Lung microvascular endothelial cell (primary cell): Measurements from ENCODE around the gene MBD2. TPM values are rescaled to one million over a fixed set of nuclear protein-coding genes. Genes with fewer than 3 reads are reported as not detected.

ENCODE experiments used
- DNase-seq, 2 donors: peaks; one replicate each; pipeline versions ENCODE4 v3.0.0 to v3.0.0-alpha.2; 2010; ENCODE audit warnings: low read depth in 2 of 2
- total RNA-seq: library from RNA; depleted of rRNA; stranded (reverse); fragments of >200 nt; gene quantifications from 2 replicates; pipeline ENCODE4 v1.2.1, GENCODE V29; 2014

The MBD2 gene
- total RNA-seq, 1 donor from 2014 or later, result 45.0 TPM

DNA sequence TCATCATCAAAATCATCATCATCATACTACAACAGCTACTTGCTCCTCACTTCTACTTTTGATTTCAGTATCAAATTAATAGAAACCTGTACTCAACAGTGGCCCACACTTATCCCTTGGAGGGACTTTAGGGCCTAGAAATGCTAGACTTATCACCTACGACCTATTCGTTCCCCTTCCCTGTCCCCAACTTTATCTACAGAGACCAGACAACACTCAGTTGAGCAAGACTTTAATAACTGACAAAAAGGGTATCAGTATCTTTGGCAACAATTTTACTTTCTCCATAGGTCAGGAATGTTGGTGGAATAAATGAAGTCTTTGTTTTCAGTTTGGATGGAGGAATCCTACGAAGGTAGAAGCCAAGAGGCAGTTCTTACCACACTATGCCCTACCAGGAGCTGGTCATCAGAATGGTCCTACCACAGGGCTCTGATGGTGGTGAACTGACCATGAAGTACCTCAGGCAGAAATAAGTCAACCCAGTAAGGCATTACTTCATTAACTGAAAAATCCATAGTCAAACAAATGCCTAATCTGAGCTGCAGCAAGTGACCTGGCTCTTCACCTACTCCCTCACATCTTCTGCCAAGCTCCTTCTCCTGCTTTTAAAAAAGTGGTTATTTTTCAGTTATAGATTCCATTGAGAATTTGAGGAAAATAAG, 26.6 kb downstream of the MBD2 start:
- no peak for DNase-seq

DNA sequence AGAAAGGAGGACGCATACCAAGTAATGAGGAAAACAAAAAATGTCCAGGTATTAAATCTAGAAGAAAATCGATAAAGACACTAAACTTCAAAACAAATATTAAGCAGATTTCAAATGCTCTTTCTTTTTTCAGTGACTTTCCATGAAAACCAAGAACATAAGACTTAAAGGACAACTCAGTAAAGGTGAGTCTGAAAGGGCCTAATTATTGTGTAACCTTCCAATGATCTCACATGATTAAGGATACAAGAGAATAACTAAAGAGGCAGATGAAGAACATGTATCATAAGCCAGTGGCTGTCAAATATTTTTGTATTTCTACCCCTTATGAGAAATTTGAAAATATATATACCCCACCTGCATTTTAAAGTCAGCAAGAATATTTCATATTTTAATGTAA, 30.7 kb downstream of the MBD2 start:
- DNase-seq, result no peak

- DNase-seq, result no peak
Observed at GRCh38 chr18:54192900-54193299, 31.6 kb downstream of the MBD2 start.

GRCh38 chr18:54192415-54192814, 32.1 kb downstream of the MBD2 start:
- no peak for DNase-seq

DNA sequence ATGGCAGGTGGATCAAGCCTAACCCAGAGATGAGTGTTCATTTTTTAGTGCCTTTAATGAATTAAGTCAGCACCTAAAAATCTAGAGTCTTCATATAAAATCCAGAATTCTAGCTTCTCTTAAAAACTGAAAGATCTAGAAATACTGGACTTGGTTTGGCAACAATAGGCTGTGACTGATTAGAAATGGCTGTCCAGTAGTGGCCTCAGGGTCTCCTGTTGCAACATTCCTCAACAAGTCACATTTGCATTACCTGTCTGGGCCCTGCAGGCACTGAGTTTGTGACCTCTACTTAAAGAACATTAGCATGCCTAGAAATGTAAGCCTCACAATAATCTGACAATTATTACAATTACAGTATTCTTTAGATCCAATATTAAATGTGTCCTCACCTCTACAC, 33.1 kb downstream of the MBD2 start:
- DNase-seq, result no peak

GRCh38 chr18:54187372-54187771, 37.1 kb downstream of the MBD2 start:
- no peak for DNase-seq

DNA sequence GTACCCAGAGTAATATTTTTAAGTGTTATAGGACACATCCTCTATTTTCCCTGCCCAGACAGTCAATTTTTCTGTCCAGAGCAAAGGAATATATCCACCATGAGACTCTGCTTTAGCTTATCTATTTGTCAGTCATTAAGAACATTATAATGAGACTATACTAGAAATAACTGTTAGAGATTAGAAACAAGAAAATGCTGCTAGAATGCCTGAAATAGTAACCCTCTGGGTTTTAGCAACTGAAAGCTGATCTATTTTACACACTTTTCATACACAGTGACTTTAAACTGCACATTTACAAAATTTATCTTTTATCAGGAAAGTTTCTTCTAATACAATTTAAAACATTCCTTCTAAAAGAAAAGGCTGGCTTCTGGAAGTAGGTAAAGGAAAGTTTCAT, 39.6 kb downstream of the MBD2 start:
- DNase-seq, result no peak

DNA sequence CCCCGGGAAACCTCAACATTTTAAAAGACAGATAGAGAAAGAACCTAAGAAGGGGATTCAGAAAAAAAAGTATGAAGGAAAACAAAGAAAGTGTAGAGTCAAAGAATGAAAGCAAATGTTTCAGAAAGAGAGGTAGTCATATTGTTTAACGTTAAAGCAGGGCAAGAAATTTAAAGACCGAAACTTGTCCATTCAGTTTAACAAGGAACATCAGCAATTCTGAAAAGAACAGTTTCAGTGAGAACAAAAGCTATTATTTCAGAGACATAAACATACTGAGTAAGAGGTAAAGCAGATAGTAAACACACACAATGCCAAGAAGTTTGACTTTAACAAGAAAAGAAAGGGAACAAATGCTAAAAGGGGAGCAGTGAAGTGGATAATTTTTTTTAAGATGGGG, 41.1 kb downstream of the MBD2 start:
- DNase-seq, result no peak

DNA sequence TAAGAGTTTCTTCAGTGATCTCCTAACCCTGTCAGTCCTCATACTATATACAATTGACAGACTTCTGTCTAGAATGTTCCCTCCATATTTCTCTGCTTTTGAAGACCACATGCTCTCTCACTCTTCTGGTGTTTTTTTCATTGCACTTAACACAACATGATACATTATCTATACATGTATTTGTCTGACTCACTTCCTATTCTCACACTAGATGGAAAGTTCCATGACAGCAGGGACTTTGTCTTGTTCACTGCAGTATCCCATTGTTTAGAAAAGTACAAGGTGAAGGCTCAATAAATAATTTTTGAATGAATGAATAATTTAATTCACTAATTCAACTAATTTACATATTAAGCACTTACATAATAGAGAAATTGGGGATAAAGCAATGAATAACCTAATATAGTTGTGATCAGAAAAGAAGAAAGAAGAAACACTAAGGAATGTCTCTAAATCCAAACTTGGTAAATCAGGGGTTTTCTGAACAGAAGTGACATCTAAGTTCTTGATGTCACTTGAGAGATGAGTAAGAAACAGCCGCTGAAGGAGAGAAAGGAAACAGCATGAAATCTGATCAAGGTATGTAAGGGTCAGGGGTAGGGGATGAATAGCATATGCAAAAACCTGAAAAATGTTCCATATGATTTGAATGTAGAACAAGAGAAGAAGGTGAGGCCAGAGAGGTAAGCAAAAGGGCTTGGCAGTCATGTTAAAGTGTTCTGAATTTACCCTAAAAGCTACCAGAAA, 42.4 kb downstream of the MBD2 start:
- DNase-seq, result peak; percentile 70 to 89

DNA sequence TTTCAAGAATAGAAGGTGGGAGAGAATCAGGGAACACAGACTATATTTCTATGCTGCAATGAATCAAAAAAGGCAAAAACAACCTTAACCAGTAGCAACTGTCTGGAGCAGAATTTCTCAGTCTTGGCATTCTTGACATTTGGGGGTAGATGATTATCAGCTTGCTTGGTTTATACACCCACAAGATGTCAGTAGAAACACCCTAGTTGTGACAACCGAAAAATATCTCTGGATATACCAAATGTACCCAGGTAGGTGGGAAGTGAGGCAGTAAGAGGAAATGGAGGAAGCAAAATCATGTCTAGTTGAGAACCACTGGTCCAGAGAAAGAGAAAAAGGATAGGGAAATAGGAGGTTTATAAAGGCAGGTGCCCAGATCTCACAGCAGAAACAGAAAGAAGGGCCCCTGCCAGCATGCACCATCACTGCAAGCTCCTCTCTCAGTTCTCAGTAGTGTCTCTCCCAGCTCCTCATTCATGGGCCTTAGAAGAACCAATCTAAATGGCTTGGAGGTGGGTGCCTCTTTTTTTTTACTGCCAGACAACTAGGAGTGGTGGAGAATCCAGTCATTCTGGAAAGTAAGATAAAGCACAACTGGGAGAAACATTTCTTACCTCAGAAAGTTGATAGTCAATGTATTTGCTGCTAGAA, 50.4 kb downstream of the MBD2 start:
- DNase-seq, result no peak

- DNase-seq, result no peak
Observed at GRCh38 chr18:54173250-54173649, 51.2 kb downstream of the MBD2 start.

- no peak for DNase-seq
Observed at GRCh38 chr18:54169431-54170403, 54.8 kb downstream of the MBD2 start.

GRCh38 chr18:54165450-54165849, 59.0 kb downstream of the MBD2 start:
- DNase-seq, result no peak

DNA sequence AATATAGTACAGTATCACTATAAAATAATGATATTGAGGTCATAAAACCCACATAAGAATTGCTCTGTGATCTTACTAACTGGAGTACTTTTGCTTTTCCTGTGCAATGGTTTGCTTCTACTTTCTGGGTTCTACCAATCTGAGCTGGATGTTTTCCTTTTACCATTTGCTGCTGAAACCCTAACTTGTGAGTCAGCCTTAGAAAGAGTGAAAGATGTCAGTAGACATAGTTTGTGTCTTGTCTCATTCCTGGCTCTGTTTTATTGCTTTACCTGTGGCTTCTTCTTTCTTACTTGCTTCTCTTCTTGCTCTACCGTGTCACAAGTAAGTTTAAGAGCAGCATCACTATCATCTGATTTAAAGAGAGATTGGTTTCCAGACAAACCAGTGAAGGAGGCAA, 61.0 kb downstream of the MBD2 start:
- no peak for DNase-seq

DNA sequence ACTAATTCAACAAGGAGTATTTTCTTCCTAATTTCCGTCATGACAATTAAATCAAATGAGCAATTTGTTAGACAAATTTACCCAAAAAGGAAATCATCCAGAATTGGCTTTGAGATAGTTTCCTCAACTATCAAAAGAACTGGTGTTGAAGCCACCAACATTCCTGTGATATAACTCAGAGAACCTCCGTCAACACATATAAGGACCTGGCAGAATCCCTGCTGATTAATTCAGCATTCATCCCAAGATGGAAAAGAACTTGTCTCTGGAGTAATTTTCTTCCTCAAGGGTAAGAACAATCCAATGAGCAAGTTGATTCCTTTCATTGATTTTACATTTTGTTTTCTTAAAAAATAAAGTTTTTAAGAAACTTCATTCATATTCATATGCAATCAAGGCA, 62.0 kb downstream of the MBD2 start:
- peak in 1 of 2 donors; percentile 57 for DNase-seq

- peak in 1 of 2 donors; percentile 74 for DNase-seq
Observed at GRCh38 chr18:54161267-54161666, 63.2 kb downstream of the MBD2 start.

GRCh38 chr18:54159906-54160305, 64.6 kb downstream of the MBD2 start:
- no peak for DNase-seq

DNA sequence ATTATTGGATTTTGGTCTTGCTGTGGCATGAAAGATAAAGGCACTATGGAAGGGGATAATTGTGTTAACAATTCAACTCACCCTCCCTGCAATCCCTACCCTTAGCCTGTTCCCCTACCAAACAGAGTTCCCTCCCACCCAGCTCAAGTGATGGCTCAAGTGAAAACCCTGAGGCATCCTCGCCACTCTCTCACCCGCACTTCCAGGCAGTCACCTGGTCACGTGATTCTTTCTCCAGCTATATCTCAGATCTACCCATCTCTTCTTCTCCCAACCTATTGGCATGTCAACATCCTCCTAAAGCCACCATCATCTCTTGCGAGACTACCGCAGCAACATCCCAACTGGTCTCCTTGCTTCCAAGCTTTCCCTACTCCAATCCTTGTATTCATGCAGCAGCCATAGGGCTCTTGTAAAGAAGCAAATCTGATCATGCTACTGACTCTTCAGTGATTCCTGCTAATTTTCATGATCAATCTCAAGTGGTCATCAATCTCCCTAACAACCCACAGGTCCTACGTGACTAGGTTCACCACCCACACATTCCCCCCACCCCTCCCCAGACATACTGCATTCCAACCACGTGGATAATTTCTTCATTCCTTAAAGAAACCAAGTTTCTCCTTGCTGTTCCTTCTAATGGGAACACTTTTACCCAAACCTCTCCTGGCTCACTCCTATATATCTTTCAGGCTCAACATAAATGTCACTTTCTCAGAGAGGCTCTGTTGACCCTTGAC, 66.7 kb downstream of the MBD2 start:
- DNase-seq, result no peak

GRCh38 chr18:54155412-54155811, 69.1 kb downstream of the MBD2 start:
- DNase-seq, result no peak

DNA sequence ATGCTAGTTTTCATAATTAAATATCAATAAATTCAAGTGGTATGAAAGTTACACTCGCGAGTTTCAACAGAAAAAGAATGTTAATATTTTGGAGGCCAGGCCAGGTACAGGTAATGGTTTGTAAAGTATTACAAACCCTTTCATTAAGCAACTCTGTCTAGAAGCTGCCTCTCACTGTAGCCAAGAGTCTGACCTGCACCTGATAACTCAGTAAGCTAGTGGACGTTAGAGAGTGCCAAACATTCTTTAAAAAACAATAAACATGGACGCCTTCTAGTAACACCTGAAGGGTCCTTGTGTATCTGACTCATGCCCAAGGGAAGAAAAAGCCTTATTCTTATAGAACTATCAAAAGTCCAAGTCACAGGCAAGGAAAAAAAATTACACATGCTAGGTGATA, 70.2 kb downstream of the MBD2 start:
- no peak for DNase-seq

DNA sequence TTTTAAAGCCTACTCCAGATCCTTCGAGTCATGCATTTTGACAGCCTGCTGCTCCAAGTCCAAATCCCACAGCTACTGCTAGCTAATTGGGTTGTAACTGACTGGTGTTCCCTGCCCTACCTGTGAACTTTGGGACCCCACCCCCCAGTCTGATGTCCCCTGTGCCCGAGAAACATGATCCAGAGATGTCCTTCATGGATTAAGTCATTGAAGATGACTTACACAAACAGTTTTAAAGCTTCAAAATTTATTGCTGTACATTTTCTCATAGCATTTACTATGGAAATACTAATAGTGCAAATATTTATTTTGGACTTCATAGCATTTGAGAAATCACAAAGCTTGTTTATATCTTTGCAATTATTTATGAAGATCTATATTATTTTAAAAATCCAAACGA, 73.1 kb downstream of the MBD2 start:
- no peak for DNase-seq
